GM21526 (cell line): Measurements from ENCODE around the gene CDH3.
"Not testable (repeated sequence)": the region's sequence is repeated elsewhere in the genome, so short reads cannot be mapped to it uniquely, and the experiment has no call there.

ENCODE experiments used
- ATAC-seq: cut with Tn5 transposase; IDR thresholded peaks from one replicate; pipeline ENCODE4 v1.9.1; 2021; ENCODE audit warnings: moderate library complexity; ENCODE audit not compliant: unreplicated experiment, low FRiP score

Gene CDH3

DNA sequence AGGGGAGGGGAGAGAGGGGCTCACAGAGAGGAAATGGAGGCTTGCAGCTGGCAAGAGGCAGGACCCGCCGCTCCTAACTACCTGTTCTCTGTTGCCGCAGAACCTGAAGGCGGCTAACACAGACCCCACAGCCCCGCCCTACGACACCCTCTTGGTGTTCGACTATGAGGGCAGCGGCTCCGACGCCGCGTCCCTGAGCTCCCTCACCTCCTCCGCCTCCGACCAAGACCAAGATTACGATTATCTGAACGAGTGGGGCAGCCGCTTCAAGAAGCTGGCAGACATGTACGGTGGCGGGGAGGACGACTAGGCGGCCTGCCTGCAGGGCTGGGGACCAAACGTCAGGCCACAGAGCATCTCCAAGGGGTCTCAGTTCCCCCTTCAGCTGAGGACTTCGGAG lies 53.0 kb downstream of the CDH3 start:
- ATAC-seq: no peak

- ATAC-seq: no peak
These were observed 55.0 kb downstream of the CDH3 start for GRCh38 chr16:68700120-68700519.

DNA sequence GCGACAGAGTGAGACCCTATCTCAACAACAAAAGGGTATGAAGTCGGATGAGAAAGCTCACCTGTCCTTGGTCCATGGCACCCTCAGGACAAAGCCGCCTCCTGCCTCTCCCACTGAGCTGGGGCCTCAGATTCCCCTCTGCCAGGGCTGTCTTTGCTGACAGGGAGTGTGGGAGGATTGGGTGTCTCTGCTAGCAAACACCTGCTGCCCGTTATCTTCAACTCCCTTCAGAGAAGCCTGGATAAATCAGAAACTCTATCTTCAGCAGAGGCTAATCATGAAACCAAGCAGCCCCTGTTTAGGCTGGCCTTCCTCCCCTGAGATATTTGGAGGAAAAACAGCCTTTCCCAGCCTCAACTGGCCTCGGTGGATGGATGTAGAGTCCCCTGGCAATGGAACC lies 55.7 kb downstream of the CDH3 start:
- ATAC-seq: no peak

GRCh38 chr16:68704232-68704867 lies 59.2 kb downstream of the CDH3 start:
- ATAC-seq: no peak

DNA sequence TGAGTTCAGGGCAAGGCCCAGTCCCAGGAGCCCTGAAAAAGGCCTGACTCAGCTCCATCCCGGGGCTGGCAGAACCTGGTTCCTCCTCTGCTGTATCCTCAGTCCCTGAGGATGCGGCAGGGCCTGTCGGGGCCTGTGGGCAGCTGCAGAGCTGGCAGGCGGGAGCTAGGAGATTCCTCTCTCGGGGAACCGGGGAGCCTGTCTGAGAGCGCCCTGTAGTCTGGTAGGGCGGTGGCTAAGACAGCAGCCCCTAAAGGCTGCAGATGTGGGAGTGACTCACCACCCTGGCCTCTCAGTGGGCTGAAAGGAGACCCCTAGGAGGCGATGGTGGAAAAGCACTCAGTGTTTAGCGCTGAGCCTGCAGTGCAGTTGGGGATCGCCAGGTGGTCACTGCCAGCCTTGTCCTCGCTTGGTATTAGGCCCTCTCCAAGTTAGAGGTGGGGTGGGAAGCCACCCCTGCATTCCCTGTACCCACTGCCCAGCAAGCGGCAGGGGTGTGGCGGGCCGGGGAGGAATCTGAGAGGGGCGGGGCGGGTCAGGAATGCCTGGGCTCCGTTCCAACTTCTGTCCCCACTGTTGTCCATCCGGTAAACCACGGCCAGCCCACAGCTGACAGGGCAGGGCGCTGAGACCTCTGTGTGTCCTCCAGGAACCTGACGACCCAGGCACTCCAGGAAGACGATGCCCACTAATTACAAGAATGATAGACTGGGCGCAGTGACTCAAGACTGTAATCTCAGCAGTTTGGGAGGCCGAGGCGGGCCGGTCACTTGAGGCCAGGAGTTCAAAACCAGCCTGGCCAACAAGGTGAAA lies 62.4 kb downstream of the CDH3 start:
- ATAC-seq: no peak

DNA sequence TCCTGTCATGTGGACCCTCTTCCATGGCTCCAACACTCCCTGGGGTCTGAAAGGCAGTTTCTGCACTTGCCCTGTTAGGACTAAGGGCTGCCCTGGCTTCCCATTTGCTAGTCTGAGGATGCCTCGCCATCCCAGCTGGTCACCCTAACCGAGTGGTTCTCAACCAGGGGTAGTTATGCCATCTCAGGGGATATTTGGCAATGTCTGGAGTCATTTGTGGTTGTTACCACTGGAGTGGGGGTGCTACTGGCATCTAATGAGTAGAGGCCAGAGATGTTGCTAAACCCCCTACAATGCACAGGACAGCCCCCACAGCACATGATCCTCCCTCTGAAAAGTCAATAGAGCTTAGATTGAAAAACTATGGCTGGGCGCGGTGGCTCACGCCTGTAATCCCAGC lies 65.1 kb downstream of the CDH3 start:
- ATAC-seq: no peak

DNA sequence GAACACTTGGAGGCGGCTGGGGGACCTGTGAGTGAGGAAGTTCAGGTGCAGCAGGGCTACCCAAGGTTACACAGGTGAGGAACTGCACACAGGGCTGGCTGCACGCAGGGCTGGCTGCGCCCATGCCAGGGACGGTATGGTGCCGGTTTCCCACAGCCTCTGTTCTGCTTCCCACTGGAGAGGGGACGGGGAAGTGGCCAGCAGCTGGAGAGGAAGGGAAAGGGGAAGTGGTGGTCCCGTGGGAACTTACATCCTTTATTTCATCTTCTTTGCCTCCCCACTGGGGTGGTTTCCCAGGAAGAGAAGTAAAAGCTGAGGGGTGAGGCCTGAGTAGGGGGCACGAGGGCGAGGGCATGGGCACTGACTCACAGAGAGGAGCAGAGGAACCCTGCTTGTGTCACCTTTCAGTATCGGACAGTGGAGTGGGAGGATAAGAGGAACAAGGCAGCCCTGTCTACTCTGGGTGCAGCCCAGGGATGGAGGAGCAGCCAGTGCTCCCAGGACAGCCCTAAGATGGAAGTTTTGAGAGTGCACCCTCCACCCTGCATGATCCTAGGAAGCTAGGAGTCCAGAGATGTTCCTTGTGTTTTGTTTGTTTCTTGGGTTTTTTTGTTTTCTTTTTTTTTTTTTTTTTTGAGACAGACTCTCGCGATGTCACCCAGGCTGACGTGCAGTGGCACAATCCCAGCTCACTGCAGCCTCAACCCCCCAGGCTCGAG lies 66.5 kb downstream of the CDH3 start:
- ATAC-seq: no peak

- ATAC-seq: no peak
These were observed 68.3 kb downstream of the CDH3 start for GRCh38 chr16:68713361-68713760.

DNA sequence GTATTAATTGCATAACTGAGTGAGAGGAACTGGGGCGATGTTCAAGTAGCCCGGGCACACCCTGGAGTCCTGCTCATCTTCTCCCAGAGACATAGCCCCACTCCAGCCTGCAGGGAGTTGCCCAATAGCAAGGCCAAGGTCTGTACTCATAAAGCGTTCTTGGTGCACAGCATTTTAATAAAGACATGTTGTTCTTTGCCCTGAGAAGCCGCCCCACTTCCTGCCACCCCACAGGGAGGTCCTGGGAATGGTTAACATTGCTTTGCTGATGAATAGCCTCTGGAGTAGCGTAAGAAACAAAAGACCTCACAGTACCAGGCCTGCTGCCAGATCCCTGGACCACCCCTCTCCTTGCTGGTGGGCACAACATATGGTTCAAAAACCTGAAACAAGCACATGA lies 70.4 kb downstream of the CDH3 start:
- no peak for ATAC-seq

- ATAC-seq: not testable (repeated sequence)
These were observed 71.4 kb downstream of the CDH3 start for GRCh38 chr16:68716516-68716915.

DNA sequence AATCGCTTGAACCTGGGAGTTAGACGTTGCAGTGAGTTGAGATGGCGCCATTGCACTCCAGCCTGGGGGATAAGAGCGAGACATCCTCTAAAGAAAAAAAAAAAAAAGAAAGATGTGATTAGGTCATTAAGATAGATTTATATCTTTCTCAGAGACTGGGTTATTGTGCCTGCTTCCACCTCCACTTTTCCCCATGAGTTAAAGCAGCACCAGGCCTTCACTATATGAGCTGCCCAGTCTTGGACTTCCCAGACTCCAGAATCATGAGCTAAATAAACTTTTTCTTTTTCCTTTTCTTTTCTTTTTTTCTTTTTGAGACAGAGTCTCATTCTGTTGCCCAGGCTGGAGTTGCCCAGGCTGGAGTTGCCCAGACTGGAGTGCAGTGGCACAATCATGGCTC lies 72.6 kb downstream of the CDH3 start:
- ATAC-seq: no peak

DNA sequence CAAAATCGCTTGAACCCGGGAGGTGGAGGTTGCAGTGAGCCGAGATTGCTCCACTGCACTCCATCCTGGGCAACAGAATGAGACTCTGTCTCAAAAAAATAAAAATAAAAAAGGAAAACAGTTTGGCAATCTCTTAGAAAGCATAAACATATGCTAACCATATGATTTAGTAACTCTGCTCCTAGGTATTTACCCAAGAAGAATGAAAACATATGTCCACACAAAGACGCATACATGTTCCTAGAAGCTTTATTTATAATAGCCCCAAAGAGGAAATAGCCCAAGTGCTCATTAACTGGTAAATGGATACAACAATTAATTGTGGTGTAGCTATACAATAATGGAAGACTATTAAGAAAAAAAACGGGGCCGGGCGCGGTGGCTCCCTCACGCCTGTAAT lies 73.5 kb downstream of the CDH3 start:
- no peak for ATAC-seq

- no peak for ATAC-seq
These were observed 74.9 kb downstream of the CDH3 start for GRCh38 chr16:68719993-68720489.

GRCh38 chr16:68722119-68723024 lies 77.3 kb downstream of the CDH3 start:
- ATAC-seq: no peak

DNA sequence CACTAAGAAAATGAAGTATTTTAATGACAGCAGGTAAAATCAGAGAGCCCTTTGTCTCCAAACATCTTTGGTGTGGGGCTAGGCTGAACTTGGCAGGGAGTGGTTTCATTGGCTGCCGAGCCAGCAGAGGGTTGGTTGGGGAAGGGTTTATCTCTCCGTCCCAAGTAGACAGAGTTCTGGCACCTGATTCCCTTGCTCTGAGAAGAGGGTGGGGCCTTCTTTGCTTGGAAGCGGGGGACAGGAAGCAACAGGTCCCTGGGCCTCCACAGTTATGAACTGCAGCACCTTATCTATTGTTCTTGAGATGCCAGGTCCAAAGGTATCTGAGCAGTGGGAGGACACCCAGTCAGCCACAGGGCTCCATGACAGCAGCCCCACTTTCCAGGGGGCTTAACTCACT lies 79.7 kb downstream of the CDH3 start:
- no peak for ATAC-seq

- ATAC-seq: no peak
These were observed 83.4 kb downstream of the CDH3 start for GRCh38 chr16:68728523-68728922.

DNA sequence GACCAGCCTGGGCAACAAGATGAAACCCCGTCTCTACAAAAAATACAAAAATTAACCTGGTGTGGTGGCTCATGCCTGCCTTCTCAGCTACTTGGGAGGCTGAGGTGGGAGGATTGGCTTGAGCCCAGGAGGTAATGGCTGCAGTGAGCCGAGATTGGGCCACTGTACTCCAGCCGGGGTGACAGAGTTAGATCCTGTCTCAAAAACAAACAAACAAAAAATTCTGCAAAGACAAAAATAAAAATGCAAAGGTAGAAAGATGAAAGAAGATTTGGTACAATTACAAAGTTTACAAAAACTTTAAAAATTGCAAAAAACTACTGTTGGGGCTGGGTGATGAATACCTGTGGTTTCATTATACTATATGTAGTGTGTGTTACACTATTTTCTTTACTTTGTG lies 86.5 kb downstream of the CDH3 start:
- no peak for ATAC-seq

DNA sequence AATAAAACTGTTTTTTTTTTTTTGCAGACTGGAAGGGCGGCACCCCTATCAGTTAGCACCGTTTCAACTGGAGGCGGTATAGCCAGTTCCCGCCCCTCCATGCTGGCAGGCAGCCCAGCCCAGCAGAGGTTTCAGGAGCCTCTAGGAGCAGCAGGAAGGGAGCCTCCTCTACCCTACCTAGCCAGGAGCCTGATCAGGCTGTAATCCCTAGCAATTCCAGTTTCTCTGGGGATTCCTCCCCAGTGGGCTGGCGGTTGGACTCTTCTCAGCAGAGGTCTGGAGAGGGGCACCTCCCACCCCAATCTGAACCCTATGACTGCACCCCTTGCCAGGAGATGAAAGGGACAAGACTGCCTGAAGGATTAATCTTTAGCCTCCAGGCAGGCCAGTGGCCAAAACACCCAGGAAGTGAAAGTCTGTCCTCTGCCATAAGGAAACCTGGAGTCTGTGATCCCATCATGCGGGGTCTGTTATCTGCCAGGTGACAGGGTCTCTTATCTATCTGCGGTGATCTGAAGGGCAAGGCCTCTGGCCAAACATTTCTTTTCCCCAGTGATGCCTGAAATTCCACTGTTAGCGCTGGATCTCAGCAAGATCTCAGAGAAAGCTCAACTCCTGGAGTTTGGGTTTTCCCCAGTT lies 87.1 kb downstream of the CDH3 start:
- ATAC-seq: no peak

DNA sequence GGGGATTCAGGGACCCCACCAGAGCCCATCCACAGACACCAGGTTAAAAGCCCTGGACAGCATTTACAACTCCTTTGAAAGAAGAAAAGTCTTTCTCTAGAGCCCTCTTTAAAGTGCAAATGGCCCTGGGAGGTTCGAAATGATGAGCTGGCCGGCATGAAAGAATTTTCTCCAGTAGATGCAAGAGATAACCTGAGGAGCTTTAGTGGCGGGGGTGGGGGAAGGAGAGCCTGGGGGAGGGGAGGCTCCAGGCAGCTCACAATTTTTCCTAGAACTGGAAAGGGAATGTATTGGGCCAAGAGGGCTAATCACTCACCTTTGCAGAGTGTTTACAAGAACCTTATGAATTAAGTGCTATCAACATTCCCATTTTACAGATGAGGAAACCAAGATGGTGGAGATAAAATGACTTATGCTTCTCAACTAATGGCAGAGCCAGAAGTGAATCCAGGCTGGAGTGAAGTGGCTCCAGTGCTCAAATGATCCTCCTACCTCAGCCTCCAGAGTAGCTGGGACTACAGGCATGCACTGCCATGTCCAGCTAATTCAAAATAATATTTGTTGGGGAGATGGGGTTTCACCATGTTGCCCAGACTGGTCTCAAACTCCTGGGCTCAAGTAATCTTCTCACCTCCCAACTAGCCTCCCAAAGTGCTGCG lies 87.8 kb downstream of the CDH3 start:
- ATAC-seq: no peak
